ENCODE measurements around the gene KIAA1958. TPM values are rescaled to one million over a fixed set of nuclear protein-coding genes. Genes with fewer than 3 reads are reported as not detected.

KIAA1958 gene
- total RNA-seq, 1 donor from 2014 or later: 14.2 TPM

DNA sequence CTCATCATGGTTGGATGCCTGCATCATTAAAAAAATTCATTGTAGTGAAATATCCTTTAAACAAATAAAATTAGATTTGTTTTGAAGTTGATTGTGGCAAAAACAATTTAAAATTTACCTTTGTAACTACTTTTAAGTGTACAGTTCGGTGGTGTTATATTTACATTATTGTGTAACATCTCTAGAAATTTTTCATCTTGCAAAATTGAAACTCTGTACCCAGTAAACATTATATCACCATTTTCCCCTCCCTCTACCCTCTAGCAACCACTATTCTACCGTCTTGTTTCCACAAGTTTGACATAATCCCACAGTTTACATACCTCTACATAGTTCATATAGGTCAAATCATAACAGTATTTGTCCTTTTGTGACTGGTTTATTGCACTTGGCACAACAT, 2.0 kb upstream of the KIAA1958 start:
- intact Hi-C loops (cut with DNase I): no loop called here
- no peak for ATAC-seq
- Histone ChIP-seq H3K27me3 (no peaks in the 10 kb centered on the region), H3K4me3 (no peak overlapping the region), H3K36me3 (no peaks in the 10 kb centered on the region), H3K27ac (no peak overlapping the region), H3K4me1 (peaks cover 4% of the 10 kb centered on the region), H3K9me3 (no peaks in the 10 kb centered on the region)
- TF ChIP-seq, protein P1, sequence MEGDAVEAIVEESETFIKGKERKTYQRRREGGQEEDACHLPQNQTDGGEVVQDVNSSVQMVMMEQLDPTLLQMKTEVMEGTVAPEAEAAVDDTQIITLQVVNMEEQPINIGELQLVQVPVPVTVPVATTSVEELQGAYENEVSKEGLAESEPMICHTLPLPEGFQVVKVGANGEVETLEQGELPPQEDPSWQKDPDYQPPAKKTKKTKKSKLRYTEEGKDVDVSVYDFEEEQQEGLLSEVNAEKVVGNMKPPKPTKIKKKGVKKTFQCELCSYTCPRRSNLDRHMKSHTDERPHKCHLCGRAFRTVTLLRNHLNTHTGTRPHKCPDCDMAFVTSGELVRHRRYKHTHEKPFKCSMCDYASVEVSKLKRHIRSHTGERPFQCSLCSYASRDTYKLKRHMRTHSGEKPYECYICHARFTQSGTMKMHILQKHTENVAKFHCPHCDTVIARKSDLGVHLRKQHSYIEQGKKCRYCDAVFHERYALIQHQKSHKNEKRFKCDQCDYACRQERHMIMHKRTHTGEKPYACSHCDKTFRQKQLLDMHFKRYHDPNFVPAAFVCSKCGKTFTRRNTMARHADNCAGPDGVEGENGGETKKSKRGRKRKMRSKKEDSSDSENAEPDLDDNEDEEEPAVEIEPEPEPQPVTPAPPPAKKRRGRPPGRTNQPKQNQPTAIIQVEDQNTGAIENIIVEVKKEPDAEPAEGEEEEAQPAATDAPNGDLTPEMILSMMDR (IDR thresholded peaks at IDR 0.05): no peak
- DNase-seq: no peak

DNA sequence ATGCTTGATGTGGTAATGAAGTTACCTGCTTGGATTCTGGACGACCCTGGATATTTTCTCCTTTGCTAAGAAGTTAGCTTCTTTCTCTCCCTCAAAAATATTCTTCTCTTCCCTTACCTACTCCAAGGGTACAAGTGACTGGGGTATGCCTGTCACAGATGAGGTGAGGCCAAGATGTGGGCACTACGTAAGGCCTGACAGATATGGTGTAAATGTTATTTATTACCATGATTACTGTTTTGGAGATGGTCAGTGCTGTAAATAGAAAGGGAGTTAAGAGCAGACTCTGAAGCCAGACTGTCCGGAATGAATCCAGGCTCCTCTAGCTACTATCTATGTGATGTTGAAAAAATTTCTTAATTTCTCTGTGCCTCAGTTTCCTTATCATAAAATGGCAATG, 1.1 kb upstream of the KIAA1958 start:
- ATAC-seq: no peak
- H3K4me1 ChIP-seq: peaks cover 4% of the 10 kb centered on the region
- no peaks in the 10 kb centered on the region for H3K27me3 ChIP-seq
- TF ChIP-seq, protein P1 (IDR thresholded peaks at IDR 0.05): no peak
- peak overlapping the region; percentile 84 for H3K4me3 ChIP-seq
- no peaks in the 10 kb centered on the region for H3K36me3 ChIP-seq
- intact Hi-C loops (cut with DNase I): no loop called here
- no peaks in the 10 kb centered on the region for H3K9me3 ChIP-seq
- H3K27ac ChIP-seq: no peak overlapping the region
- DNase-seq: no peak

DNA sequence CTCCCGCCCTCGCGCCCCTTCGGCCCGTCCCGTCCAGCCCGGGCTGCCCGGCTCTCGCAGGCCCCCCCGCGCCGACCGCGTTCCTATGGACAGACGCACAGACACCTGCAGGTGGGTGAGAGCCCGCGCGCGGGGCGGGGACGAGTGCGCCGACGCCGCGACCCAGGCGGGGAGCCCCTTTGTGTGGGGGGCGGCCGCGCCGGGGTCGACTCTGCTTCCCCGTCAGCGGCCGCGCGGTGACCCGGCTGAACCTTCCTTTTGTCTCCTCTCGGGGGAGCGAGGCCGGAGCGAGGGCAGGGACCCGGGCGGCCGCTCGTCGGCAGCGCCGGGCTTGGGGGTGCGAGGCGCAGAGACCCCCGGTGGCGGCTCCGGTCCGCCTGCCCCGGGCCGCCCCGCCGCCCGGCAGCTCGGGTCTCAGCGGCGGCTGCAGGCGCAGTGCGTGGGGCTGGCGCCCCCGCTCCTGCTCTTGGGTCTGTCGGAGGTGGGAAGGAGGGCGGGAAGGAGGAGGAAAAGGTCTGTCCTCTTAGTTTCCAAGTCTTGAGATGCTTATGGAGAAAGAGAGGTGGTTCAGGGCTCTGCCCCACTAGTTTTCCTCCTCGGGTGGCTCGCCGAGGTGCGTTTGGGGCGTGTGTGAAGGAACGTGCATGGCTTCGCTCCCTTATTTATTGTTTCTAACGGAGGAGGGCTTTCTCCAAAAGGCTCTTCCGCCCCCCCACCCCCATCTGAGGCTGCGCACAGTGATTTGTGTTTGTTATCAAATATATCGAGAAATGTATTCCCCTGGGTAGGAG, 576 bp downstream of the KIAA1958 start:
- H3K4me1 ChIP-seq: peaks cover 4% of the 10 kb centered on the region
- ATAC-seq: peak; percentile 76
- H3K36me3 ChIP-seq: no peaks in the 10 kb centered on the region
- H3K27ac ChIP-seq: peak overlapping the region; percentile 73
- peak overlapping the region; percentile 84 for H3K4me3 ChIP-seq
- peak; percentile 90 for DNase-seq
- no peaks in the 10 kb centered on the region for H3K9me3 ChIP-seq
- intact Hi-C loops (cut with DNase I): no loop called here
- TF ChIP-seq, protein P1 (IDR thresholded peaks at IDR 0.05): no peak
- H3K27me3 ChIP-seq: no peaks in the 10 kb centered on the region

DNA sequence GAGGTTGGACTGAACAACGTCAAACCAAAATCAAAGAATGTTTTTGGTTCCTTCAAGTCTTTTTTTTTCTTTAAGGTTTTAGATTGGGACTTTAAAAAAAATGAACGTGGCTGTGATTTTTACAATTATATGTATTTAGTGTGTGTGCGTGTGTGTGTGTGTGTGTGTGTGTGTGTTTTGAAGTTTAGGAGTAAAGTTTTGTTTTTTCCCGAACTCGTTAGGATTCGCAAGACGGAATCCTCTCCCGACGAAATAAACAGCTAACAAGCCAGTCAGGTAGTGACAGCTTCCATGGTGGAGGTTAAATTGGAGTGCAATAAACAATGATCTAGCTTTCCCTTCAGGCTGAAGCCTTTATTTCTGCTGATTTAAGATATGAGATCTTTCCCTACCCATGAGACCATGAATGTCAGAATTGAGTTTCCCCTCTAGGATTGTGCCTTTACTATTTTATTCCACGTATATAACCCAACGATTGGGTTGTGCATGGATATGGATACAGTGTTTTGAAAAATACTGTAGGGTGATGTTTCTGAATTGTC, 1.2 kb downstream of the KIAA1958 start:
- Histone ChIP-seq H3K4me1 (peaks cover 4% of the 10 kb centered on the region), H3K27ac (no peak overlapping the region), H3K4me3 (peak overlapping the region; percentile 84), H3K27me3 (no peaks in the 10 kb centered on the region), H3K9me3 (no peaks in the 10 kb centered on the region), H3K36me3 (no peaks in the 10 kb centered on the region)
- intact Hi-C loops (cut with DNase I): no loop called here
- TF ChIP-seq, protein P1 (IDR thresholded peaks at IDR 0.05): no peak
- DNase-seq (no peak), ATAC-seq (no peak)

DNA sequence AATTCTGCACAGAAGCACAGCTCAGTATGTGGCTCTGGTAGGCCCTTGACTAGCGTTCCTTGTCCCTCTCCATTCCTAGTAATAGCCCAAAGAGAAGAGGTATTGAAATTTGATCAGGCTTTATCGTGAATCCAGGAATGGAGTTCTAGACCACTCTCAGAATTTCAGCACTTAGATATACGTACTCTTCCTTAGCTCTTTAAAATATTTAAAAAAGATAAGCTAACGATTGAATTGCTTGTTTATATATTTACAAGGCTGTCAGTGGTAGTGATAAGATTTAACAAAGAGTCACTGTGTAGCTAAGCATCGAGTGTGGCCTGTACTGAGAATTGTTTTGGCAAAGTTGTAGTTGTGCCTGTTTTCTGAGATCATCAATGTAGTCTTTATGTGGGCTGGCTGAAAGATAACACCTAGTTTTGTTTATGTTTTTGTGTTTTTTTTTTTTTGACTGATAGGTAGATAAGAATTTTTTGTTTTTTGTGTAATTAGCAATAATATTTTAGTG, 2.5 kb downstream of the KIAA1958 start:
- intact Hi-C loops (cut with DNase I): no loop called here
- no peak overlapping the region for H3K4me3 ChIP-seq
- TF ChIP-seq, protein P1 (IDR thresholded peaks at IDR 0.05): no peak
- DNase-seq (no peak), ATAC-seq (no peak)
- peaks cover 4% of the 10 kb centered on the region for H3K4me1 ChIP-seq
- H3K27ac ChIP-seq: no peak overlapping the region
- H3K9me3 ChIP-seq: peaks cover 8% of the 10 kb centered on the region
- no peaks in the 10 kb centered on the region for H3K27me3 ChIP-seq
- no peaks in the 10 kb centered on the region for H3K36me3 ChIP-seq
